H1 (cell line): Measurements from ENCODE around the gene IFNL1. TPM values are rescaled to one million over a fixed set of nuclear protein-coding genes. Genes with fewer than 3 reads are reported as not detected.

Experiments
- CTCF ChIA-PET: fragments of 300-600 bp; sonication (Branson Sonifier 250); formaldehyde crosslinking; loops from one replicate; lab custom pipeline; 2021; ENCODE audit not compliant: partially characterized antibody; lab: Charles Lee
- POLR2A ChIA-PET: fragments of 300-600 bp; sonication (Branson Sonifier 250); formaldehyde crosslinking; loops from one replicate; lab custom pipeline; 2021; ENCODE audit warnings: inconsistent platforms; ENCODE audit not compliant: partially characterized antibody; lab: Charles Lee
- DNase-seq, 2 experiments: peaks; one replicate each; pipeline versions ENCODE4 v3.0.0 to v3.0.0-alpha.2; 2010 to 2022; ENCODE audit warnings: low spot score in 2 of 2, low read depth in 1 of 2, mixed read lengths in 1 of 2
- FAIRE-seq: peaks from 2 replicates; lab custom pipeline; 2011; peaks lifted over from hg19 to GRCh38; lab: Jason Lieb, UNC
- H2AFZ ChIP-seq: 2 replicates; pipeline ENCODE4 v1.8.1; 2012; ENCODE audit warnings: low read length, inconsistent platforms
- H2AK5ac ChIP-seq: 2 replicates; pipeline ENCODE4 v1.6.1; 2013; ENCODE audit warnings: low read depth, low read length
- H2BK120ac ChIP-seq: replicated peaks from 2 replicates; pipeline ENCODE3; 2013; ENCODE audit warnings: low read depth, low read length, inconsistent platforms
- H2BK12ac ChIP-seq: 2 replicates; pipeline ENCODE4 v1.6.1; 2013; ENCODE audit warnings: low read depth, low read length
- H2BK15ac ChIP-seq: 2 replicates; pipeline ENCODE4 v1.6.1; 2013; ENCODE audit warnings: low read length
- H2BK20ac ChIP-seq: 2 replicates; pipeline ENCODE4 v1.6.1; 2013; ENCODE audit warnings: low read length
- H2BK5ac ChIP-seq: 2 replicates; pipeline ENCODE4 v1.6.1; 2013; ENCODE audit warnings: low read depth, low read length
- H3K14ac ChIP-seq: 2 replicates; pipeline ENCODE4 v1.6.1; 2013; ENCODE audit warnings: inconsistent platforms; ENCODE audit not compliant: insufficient read length
- H3K18ac ChIP-seq: 2 replicates; pipeline ENCODE4 v1.6.1; 2013; ENCODE audit warnings: low read length; ENCODE audit errors: extremely low read depth
- H3K23ac ChIP-seq: 2 replicates; pipeline ENCODE4 v1.6.1; 2013; ENCODE audit warnings: inconsistent platforms; ENCODE audit not compliant: insufficient read length
- H3K23me2 ChIP-seq: 2 replicates; pipeline ENCODE4 v1.6.1; 2013; ENCODE audit warnings: low read depth, low read length
- H3K27ac ChIP-seq: 2 replicates; pipeline ENCODE4 v1.6.1; 2011; ENCODE audit warnings: low read depth, low read length, inconsistent platforms
- H3K27me3 ChIP-seq, 4 experiments: replicated peaks in 1 of 4; 1 replicate in 1 of 4; 2 replicates in 3 of 4; pipeline versions ENCODE4 v1.6.1 to v1.8.1; 2011 to 2013; ENCODE audit warnings: low read length in 3 of 4, mild to moderate bottlenecking in 3 of 4, inconsistent platforms in 2 of 4, mixed read lengths in 2 of 4, moderate library complexity in 1 of 4; ENCODE audit not compliant: control insufficient read depth in 3 of 4, insufficient read depth in 3 of 4; ENCODE audit errors: extremely low read depth in 1 of 4
- H3K36me3 ChIP-seq, 4 experiments: 2 replicates each; pipeline versions ENCODE4 v1.6.1 to v1.8.1; 2011 to 2013; ENCODE audit warnings: mild to moderate bottlenecking in 4 of 4, low read length in 3 of 4, moderate library complexity in 2 of 4, control low read depth in 1 of 4, inconsistent platforms in 1 of 4; ENCODE audit not compliant: insufficient read depth in 4 of 4, control insufficient read depth in 2 of 4
- H3K4ac ChIP-seq: replicated peaks from 2 replicates; pipeline ENCODE3; 2013; ENCODE audit warnings: low read length, low read depth, mixed read lengths, inconsistent platforms; ENCODE audit not compliant: insufficient read length
- H3K4me1 ChIP-seq, 4 experiments: replicated peaks in 1 of 4; 1 replicate in 1 of 4; 2 replicates in 3 of 4; pipeline versions ENCODE4 v1.6.1 to v1.8.1; 2011 to 2013; ENCODE audit warnings: low read length in 3 of 4, inconsistent platforms in 2 of 4, mixed read lengths in 1 of 4; ENCODE audit not compliant: insufficient read depth in 4 of 4, control insufficient read depth in 3 of 4
- H3K4me2 ChIP-seq, 2 experiments: 2 replicates each; pipeline versions ENCODE4 v1.6.1 to v1.8.1; 2011 to 2013; ENCODE audit warnings: low read depth in 2 of 2, low read length in 2 of 2, control low read depth in 1 of 2, inconsistent platforms in 1 of 2, mild to moderate bottlenecking in 1 of 2; ENCODE audit not compliant: insufficient read depth in 1 of 2
- H3K4me3 ChIP-seq, 4 experiments: fragments of 200-600, 300-600 bp in 1 of 4; sonication (generic), shearing (Covaris generic), sonication (Bioruptor Twin) in 1 of 4; 2 replicates each; pipeline versions ENCODE4 v1.5.1 to v1.8.1; 2011 to 2016; ENCODE audit warnings: low read length in 4 of 4, low read depth in 3 of 4, control low read depth in 2 of 4, inconsistent platforms in 2 of 4, mild to moderate bottlenecking in 2 of 4, mixed read lengths in 1 of 4, moderate library complexity in 1 of 4; ENCODE audit not compliant: insufficient read depth in 2 of 4; ENCODE audit errors: extremely low read depth in 1 of 4
- H3K56ac ChIP-seq: replicated peaks from 2 replicates; pipeline ENCODE3; 2013; ENCODE audit warnings: low read depth, mild to moderate bottlenecking, mixed read lengths, low read length, inconsistent platforms; ENCODE audit not compliant: insufficient read length
- H3K79me1 ChIP-seq: 2 replicates; pipeline ENCODE4 v1.6.1; 2013; ENCODE audit warnings: low read depth, low read length, control low read depth
- H3K79me2 ChIP-seq, 2 experiments: 2 replicates each; pipeline versions ENCODE4 v1.6.1 to v1.8.1; 2012 to 2013; ENCODE audit warnings: low read length in 2 of 2, mild to moderate bottlenecking in 2 of 2, inconsistent platforms in 1 of 2; ENCODE audit not compliant: insufficient read depth in 2 of 2, control insufficient read depth in 1 of 2
- H3K9ac ChIP-seq, 4 experiments: replicated peaks in 1 of 4; 1 replicate in 1 of 4; 2 replicates in 3 of 4; pipeline versions ENCODE4 v1.6.1 to v1.8.1; 2011 to 2013; ENCODE audit warnings: low read depth in 3 of 4, low read length in 3 of 4, control low read depth in 2 of 4, mild to moderate bottlenecking in 2 of 4, moderate library complexity in 2 of 4, inconsistent platforms in 1 of 4; ENCODE audit errors: extremely low read depth in 1 of 4
- H3K9me3 ChIP-seq, 2 experiments: 2 replicates each; pipeline versions ENCODE4 v1.6.1 to v1.8.1; 2012 to 2013; ENCODE audit warnings: mild to moderate bottlenecking in 2 of 2, moderate library complexity in 2 of 2, control low read depth in 1 of 2, inconsistent platforms in 1 of 2, low read depth in 1 of 2, low read length in 1 of 2, mixed read lengths in 1 of 2; ENCODE audit not compliant: insufficient read depth in 2 of 2
- H4K20me1 ChIP-seq, 2 experiments: replicated peaks in 1 of 2; 2 replicates each; pipeline versions ENCODE3 to v1.8.1; 2011 to 2013; ENCODE audit warnings: inconsistent platforms in 2 of 2, low read length in 2 of 2, mild to moderate bottlenecking in 1 of 2; ENCODE audit not compliant: insufficient read depth in 2 of 2, control insufficient read depth in 1 of 2
- H4K5ac ChIP-seq: 2 replicates; pipeline ENCODE4 v1.6.1; 2013; ENCODE audit warnings: low read length, low read depth, mixed read lengths, inconsistent platforms; ENCODE audit not compliant: insufficient read length
- H4K8ac ChIP-seq: 2 replicates; pipeline ENCODE4 v1.8.0; 2013; ENCODE audit warnings: mild to moderate bottlenecking, moderate library complexity, low read length, inconsistent platforms; ENCODE audit not compliant: insufficient read depth; ENCODE audit errors: extremely low read depth
- H4K91ac ChIP-seq: replicated peaks from 2 replicates; pipeline ENCODE3; 2013; ENCODE audit warnings: low read length, mixed read lengths, inconsistent platforms; ENCODE audit not compliant: insufficient read length
- E2F6 ChIP-seq: IDR thresholded peaks from 2 replicates; pipeline ENCODE4 v1.6.1; 2012; ENCODE audit warnings: inconsistent platforms
- NANOG ChIP-seq: IDR thresholded peaks from 2 replicates; pipeline ENCODE4 v1.6.1; 2011; ENCODE audit warnings: low read length, low read depth, mild to moderate bottlenecking, inconsistent platforms; ENCODE audit not compliant: insufficient read depth, poor library complexity, severe bottlenecking
- RAD21 ChIP-seq, 2 experiments: IDR thresholded peaks in 1 of 2; conservative IDR thresholded peaks in 1 of 2; 2 replicates each; pipeline ENCODE4 v1.6.1; 2011; ENCODE audit warnings: low read depth in 2 of 2, low read length in 2 of 2, improper control_type of control experiment in 1 of 2, inconsistent platforms in 1 of 2, mild to moderate bottlenecking in 1 of 2, moderate library complexity in 1 of 2
- SP1 ChIP-seq: IDR thresholded peaks from 2 replicates; pipeline ENCODE4 v1.6.1; 2011; ENCODE audit warnings: low read depth, low read length
- WGBS, 2 experiments: shearing (Covaris generic) in 1 of 2; methylation state at CpG; one replicate each; pipeline versions ENCODE4 v1.1.6 to v1.1.7; 2013 to 2015; ENCODE audit warnings: low lambda C conversion rate in 2 of 2, mixed read lengths in 2 of 2, inconsistent platforms in 1 of 2, low coverage in 1 of 2, missing lambda C conversion rate in 1 of 2; ENCODE audit not compliant: insufficient replicate concordance in 2 of 2, insufficient coverage in 1 of 2, insufficient read length in 1 of 2; ENCODE audit errors: extremely low coverage in 1 of 2, missing lambda C conversion rate in 1 of 2; 5-methylcytosine and 5-hydroxymethylcytosine counted together
- polyA plus RNA-seq, 7 experiments: library from polyadenylated mRNA; depleted of rRNA in 3 of 7; stranded (reverse) in 5 of 7; unstranded in 2 of 7; fragments of >200 nt in 5 of 7; fragments of 200-250 nt in 2 of 7; gene quantifications; 1 replicate in 5 of 7; 2 replicates in 1 of 7; 4 replicates in 1 of 7; pipeline versions ENCODE4 v1.2.1 to v1.2.3, GENCODE V29; 2011 to 2013; ENCODE audit warnings: missing spikeins in 2 of 7, mixed read lengths in 2 of 7
- total RNA-seq: library from RNA; stranded (reverse); fragmentation: NEBNext Ultra II Directional; extraction: Animal tissue kit (Norgen Biotek cat#: 25700); gene quantifications from 2 replicates; pipeline ENCODE4 v1.2.1, GENCODE V29; 2021

The IFNL1 gene
- total and polyA plus RNA-seq, 2 of the 8 experiments (the other 6 are each of a cell fraction or from before 2014, with no cell fraction given) = not detected

- Histone ChIP-seq H4K20me1 (no peaks in the 10 kb centered on the region), H2BK12ac (no peak overlapping the region), H3K56ac (no peak overlapping the region), H3K4me1 (no peaks in the 10 kb centered on the region), H4K5ac (no peak overlapping the region), H4K8ac (no peak overlapping the region), H3K14ac (no peak overlapping the region), H3K23ac (no peak overlapping the region), H3K18ac (no peak overlapping the region), H3K4ac (no peak overlapping the region), H2AFZ (no peak overlapping the region), H3K4me3 (no peak overlapping the region), H2BK120ac (no peak overlapping the region), H2AK5ac (no peak overlapping the region), H2BK20ac (no peak overlapping the region), H3K36me3 (no peaks in the 10 kb centered on the region), H2BK15ac (no peak overlapping the region), H2BK5ac (no peak overlapping the region), H3K4me2 (no peak overlapping the region), H3K79me1 (no peaks in the 10 kb centered on the region), H3K27ac (no peak overlapping the region), H4K91ac (no peak overlapping the region), H3K79me2 (no peaks in the 10 kb centered on the region), H3K9ac (no peak overlapping the region), H3K9me3 (no peaks in the 10 kb centered on the region), H3K27me3 (peaks cover 0 to 4% (median 0%) of the 10 kb centered on the region in 4 experiments; a peak in 2 of 7 replicates), H3K23me2 (no peaks in the 10 kb centered on the region; the same call in 1 of the 2 replicates)
- TF ChIP-seq RAD21 (IDR thresholded peaks at IDR 0.05 in 1 of 2, conservative IDR thresholded peaks at IDR 0.05 in 1 of 2; ENCODE audit: low read depth in 2 of 2, low read length in 2 of 2) (no peak), NANOG (no peak), SP1 (no peak), E2F6 (no peak)
- POLR2A ChIA-PET = interaction anchor here (1.2 kb wide), 2 partner anchors 11 to 30 kb away, joined by 3 read pairs; no protein-coding TSS in a partner anchor
- WGBS, 2 experiments = 82% methylated on average over 5 of the region's 5 CpGs; no CpG with 5 or more reads in 1 of the 2 experiments
- DNase-seq = no peak
- no peak for FAIRE-seq
- CTCF ChIA-PET = interaction anchor here (1.0 to 1.1 kb wide), 3 partner anchors 51 to 153 kb away, joined by 3 read pairs; no protein-coding TSS in a partner anchor
Observed at GRCh38 chr19:39275578-39275977, 20.6 kb upstream of the IFNL1 start.
